Measurements from ENCODE around the gene AK8. TPM values are rescaled to one million over a fixed set of nuclear protein-coding genes. Genes with fewer than 3 reads are reported as not detected.

AK8 gene
- total RNA-seq, 1 experiment from 2014 or later: not detected

DNA sequence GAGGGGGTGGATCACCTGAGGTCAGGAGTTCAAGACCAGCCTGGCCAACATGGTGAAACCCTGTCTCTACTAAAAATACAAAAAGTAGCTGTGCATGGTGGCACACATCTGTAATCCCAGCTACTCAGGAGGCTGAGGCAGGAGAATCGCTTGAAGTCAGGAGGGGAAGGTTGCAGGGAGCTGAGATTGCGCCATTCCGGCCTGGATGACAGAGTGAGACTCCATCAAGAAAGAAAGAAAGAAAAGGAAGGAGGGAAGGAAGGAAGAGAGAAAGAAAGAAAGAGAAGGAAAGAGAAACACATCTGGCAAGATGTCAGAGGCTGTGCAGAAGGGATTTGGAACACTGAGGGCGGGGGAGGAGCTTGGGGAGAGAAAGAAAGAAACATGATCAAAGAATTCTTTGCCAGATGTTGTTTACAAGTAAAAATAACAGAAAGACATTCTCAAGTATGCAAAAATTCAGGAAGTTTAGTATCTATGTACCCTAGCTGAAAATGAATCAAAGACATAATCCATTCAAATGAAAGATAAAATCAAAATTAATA lies 93.7 kb downstream of the AK8 start:
- no TSS peak for BruUV-seq (replicated peaks)
- intact Hi-C loops (cut with micrococcal nuclease; ENCODE audit: unreplicated experiment): no loop called here
- Histone ChIP-seq H3K4me1 (ENCODE audit: insufficient read depth, low read length, poor library complexity, severe bottlenecking) (no peaks in the 10 kb centered on the region), H3K27me3 (replicated peaks; ENCODE audit: insufficient read depth, low read depth, low read length, poor library complexity) (peaks cover 21% of the 10 kb centered on the region), H3K4me3 (ENCODE audit: low read depth, low read length, poor library complexity, severe bottlenecking) (no peak overlapping the region), H3K9me3 (ENCODE audit: low read depth, low read length, poor library complexity, severe bottlenecking) (no peaks in the 10 kb centered on the region), H3K36me3 (ENCODE audit: insufficient read depth, low read length, poor library complexity, severe bottlenecking) (no peaks in the 10 kb centered on the region), H3K27ac (ENCODE audit: low read depth, low read length, poor library complexity, severe bottlenecking) (no peak overlapping the region)
- POLR2A ChIA-PET (ENCODE audit: low non-redundant PET): interaction anchor here (0.7 kb wide), 1 partner anchor 45 kb away, joined by 11 read pairs; no protein-coding TSS in a partner anchor
- CTCF ChIA-PET: interaction anchor here (0.7 kb wide), 1 partner anchor 193 kb away, joined by 6 read pairs; no protein-coding TSS in a partner anchor
- TF ChIP-seq EZH2 (IDR thresholded peaks at IDR 0.05; ENCODE audit: borderline replicate concordance, low read depth, low read length, poor library complexity, severe bottlenecking): no peak
- TF ChIP-seq, protein P1, sequence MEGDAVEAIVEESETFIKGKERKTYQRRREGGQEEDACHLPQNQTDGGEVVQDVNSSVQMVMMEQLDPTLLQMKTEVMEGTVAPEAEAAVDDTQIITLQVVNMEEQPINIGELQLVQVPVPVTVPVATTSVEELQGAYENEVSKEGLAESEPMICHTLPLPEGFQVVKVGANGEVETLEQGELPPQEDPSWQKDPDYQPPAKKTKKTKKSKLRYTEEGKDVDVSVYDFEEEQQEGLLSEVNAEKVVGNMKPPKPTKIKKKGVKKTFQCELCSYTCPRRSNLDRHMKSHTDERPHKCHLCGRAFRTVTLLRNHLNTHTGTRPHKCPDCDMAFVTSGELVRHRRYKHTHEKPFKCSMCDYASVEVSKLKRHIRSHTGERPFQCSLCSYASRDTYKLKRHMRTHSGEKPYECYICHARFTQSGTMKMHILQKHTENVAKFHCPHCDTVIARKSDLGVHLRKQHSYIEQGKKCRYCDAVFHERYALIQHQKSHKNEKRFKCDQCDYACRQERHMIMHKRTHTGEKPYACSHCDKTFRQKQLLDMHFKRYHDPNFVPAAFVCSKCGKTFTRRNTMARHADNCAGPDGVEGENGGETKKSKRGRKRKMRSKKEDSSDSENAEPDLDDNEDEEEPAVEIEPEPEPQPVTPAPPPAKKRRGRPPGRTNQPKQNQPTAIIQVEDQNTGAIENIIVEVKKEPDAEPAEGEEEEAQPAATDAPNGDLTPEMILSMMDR (conservative IDR thresholded peaks at IDR 0.05; ENCODE audit: low read depth, low read length): no peak
- DNase-seq (ENCODE audit: low spot score): no peak

DNA sequence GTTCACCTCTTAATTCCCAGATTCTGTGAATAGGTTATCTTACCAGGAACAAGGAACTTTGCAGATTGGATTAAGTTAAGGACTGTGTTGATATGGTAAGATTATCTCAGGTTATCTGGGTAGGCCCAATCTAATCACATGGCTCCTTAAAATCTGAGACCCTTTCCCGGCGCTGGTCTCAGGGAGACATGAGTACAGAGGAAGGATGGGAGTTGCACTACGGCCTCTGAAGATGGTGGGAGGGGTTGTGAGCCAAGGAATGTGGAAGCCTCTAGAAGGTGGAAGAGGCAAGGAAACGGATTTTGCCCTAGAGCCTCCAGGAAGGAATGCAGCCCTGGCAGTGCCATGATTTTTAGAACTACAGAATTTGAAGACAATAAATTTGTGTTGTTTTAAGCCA lies 95.1 kb downstream of the AK8 start:
- H3K4me3 ChIP-seq (ENCODE audit: low read depth, low read length, poor library complexity, severe bottlenecking): no peak overlapping the region
- no peak for TF ChIP-seq EZH2 (IDR thresholded peaks at IDR 0.05; ENCODE audit: borderline replicate concordance, low read depth, low read length, poor library complexity, severe bottlenecking)
- TF ChIP-seq, protein P1 (conservative IDR thresholded peaks at IDR 0.05; ENCODE audit: low read depth, low read length): no peak
- no peaks in the 10 kb centered on the region for H3K36me3 ChIP-seq (ENCODE audit: insufficient read depth, low read length, poor library complexity, severe bottlenecking)
- H3K27ac ChIP-seq (ENCODE audit: low read depth, low read length, poor library complexity, severe bottlenecking): no peak overlapping the region
- no peak for DNase-seq (ENCODE audit: low spot score)
- POLR2A ChIA-PET (ENCODE audit: low non-redundant PET): no interaction called here
- H3K27me3 ChIP-seq (replicated peaks; ENCODE audit: insufficient read depth, low read depth, low read length, poor library complexity): peaks cover 21% of the 10 kb centered on the region
- H3K4me1 ChIP-seq (ENCODE audit: insufficient read depth, low read length, poor library complexity, severe bottlenecking): no peaks in the 10 kb centered on the region
- BruUV-seq (replicated peaks): no TSS peak
- intact Hi-C loops (cut with micrococcal nuclease; ENCODE audit: unreplicated experiment): no loop called here
- CTCF ChIA-PET: interaction anchor here (0.6 kb wide), 1 partner anchor 1036 kb away, joined by 9 read pairs; no protein-coding TSS in a partner anchor
- H3K9me3 ChIP-seq (ENCODE audit: low read depth, low read length, poor library complexity, severe bottlenecking): no peaks in the 10 kb centered on the region

DNA sequence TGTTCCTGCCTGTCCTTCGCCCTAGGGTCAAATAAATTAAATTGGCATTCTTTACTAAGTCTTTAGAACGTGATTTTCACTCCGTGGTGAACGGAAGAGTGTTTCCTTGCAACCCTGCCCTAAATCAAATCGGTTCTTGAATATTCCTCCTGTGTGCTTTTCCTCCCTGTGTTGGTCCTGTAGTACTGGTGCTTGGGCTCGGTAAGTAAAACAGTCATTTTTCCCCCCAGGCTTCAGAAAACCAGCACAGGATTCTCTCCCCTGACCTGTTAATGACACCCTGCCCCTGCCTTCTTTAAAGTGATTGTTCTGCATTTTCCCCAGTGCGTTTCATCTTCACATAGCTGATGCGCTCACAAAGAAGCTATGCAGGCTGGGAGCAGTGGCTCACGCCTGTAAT lies 96.0 kb downstream of the AK8 start:
- no peaks in the 10 kb centered on the region for H3K9me3 ChIP-seq (ENCODE audit: low read depth, low read length, poor library complexity, severe bottlenecking)
- CTCF ChIA-PET: no interaction called here
- intact Hi-C loops (cut with micrococcal nuclease; ENCODE audit: unreplicated experiment): no loop called here
- BruUV-seq (replicated peaks): no TSS peak
- POLR2A ChIA-PET (ENCODE audit: low non-redundant PET): no interaction called here
- no peak for TF ChIP-seq EZH2 (IDR thresholded peaks at IDR 0.05; ENCODE audit: borderline replicate concordance, low read depth, low read length, poor library complexity, severe bottlenecking)
- TF ChIP-seq, protein P1 (conservative IDR thresholded peaks at IDR 0.05; ENCODE audit: low read depth, low read length): no peak
- no peak overlapping the region for H3K27ac ChIP-seq (ENCODE audit: low read depth, low read length, poor library complexity, severe bottlenecking)
- H3K36me3 ChIP-seq (ENCODE audit: insufficient read depth, low read length, poor library complexity, severe bottlenecking): no peaks in the 10 kb centered on the region
- no peak for DNase-seq (ENCODE audit: low spot score)
- no peak overlapping the region for H3K4me3 ChIP-seq (ENCODE audit: low read depth, low read length, poor library complexity, severe bottlenecking)
- peaks cover 21% of the 10 kb centered on the region for H3K27me3 ChIP-seq (replicated peaks; ENCODE audit: insufficient read depth, low read depth, low read length, poor library complexity)
- H3K4me1 ChIP-seq (ENCODE audit: insufficient read depth, low read length, poor library complexity, severe bottlenecking): no peaks in the 10 kb centered on the region
